CD14-positive monocyte (primary cell): ENCODE results near the gene SLC12A7. TPM values are rescaled to one million over a fixed set of nuclear protein-coding genes. Genes with fewer than 3 reads are reported as not detected.

ENCODE experiments used
- DNase-seq, 3 donors: peaks; one replicate each; pipeline ENCODE4 v3.0.0-alpha.2; 2011 to 2022
- H2AFZ ChIP-seq: 2 replicates; pipeline ENCODE4 v1.6.0; 2012; ENCODE audit warnings: mild to moderate bottlenecking, low read depth, low read length, inconsistent platforms; ENCODE audit not compliant: insufficient read depth, poor library complexity, severe bottlenecking
- H3K27ac ChIP-seq, 2 donors: 1 replicate in 1 of 2; 2 replicates in 1 of 2; pipeline ENCODE4 v1.5.1; 2012 to 2013; ENCODE audit warnings: low read length in 2 of 2, control low read depth in 1 of 2, inconsistent platforms in 1 of 2, low read depth in 1 of 2, mild to moderate bottlenecking in 1 of 2
- H3K27me3 ChIP-seq, 2 donors: one replicate each; pipeline versions ENCODE4 v1.6.0 to v1.6.1; 2011 to 2013; ENCODE audit warnings: low read length in 2 of 2; ENCODE audit not compliant: control insufficient read depth in 2 of 2, insufficient read depth in 2 of 2
- H3K36me3 ChIP-seq, 2 donors: replicated peaks in 1 of 2; 1 replicate in 1 of 2; 2 replicates in 1 of 2; pipeline versions ENCODE4 v1.5.1 to v1.6.1; 2012 to 2013; ENCODE audit warnings: low read length in 2 of 2, control low read depth in 1 of 2, inconsistent platforms in 1 of 2, mild to moderate bottlenecking in 1 of 2; ENCODE audit not compliant: insufficient read depth in 2 of 2, control insufficient read depth in 1 of 2
- H3K4me1 ChIP-seq, 2 donors: 1 replicate in 1 of 2; 2 replicates in 1 of 2; pipeline versions ENCODE4 v1.5.1 to v1.6.1; 2012 to 2013; ENCODE audit warnings: low read length in 2 of 2, control low read depth in 1 of 2, inconsistent platforms in 1 of 2, mild to moderate bottlenecking in 1 of 2, moderate library complexity in 1 of 2; ENCODE audit not compliant: insufficient read depth in 2 of 2, control insufficient read depth in 1 of 2
- H3K4me2 ChIP-seq: replicated peaks from 2 replicates; pipeline ENCODE3; 2012; ENCODE audit warnings: low read length, moderate library complexity, mild to moderate bottlenecking; ENCODE audit not compliant: poor library complexity, severe bottlenecking; ENCODE audit errors: extremely low read depth
- H3K4me3 ChIP-seq, 3 experiments: fragments of 200-600 bp in 1 of 3; sonication (generic) in 1 of 3; replicated peaks in 1 of 3; 1 replicate in 2 of 3; 2 replicates in 1 of 3; pipeline ENCODE4 v1.5.1; 2011 to 2013; ENCODE audit warnings: low read length in 3 of 3, mild to moderate bottlenecking in 3 of 3, control low read depth in 2 of 3, low read depth in 2 of 3, inconsistent platforms in 1 of 3, moderate library complexity in 1 of 3
- H3K79me2 ChIP-seq: 2 replicates; pipeline ENCODE4 v1.6.0; 2012; ENCODE audit warnings: mild to moderate bottlenecking, control low read depth, inconsistent platforms, low read length, moderate library complexity; ENCODE audit not compliant: insufficient read depth
- H3K9ac ChIP-seq: 2 replicates; pipeline ENCODE4 v1.6.0; 2017; ENCODE audit warnings: low read length, mild to moderate bottlenecking; ENCODE audit not compliant: insufficient read depth, poor library complexity, severe bottlenecking
- H3K9me3 ChIP-seq, 2 donors: replicated peaks in 1 of 2; 1 replicate in 1 of 2; 2 replicates in 1 of 2; pipeline versions ENCODE4 v1.5.1 to v1.6.1; 2012 to 2013; ENCODE audit warnings: low read length in 2 of 2, control low read depth in 1 of 2; ENCODE audit not compliant: control insufficient read depth in 1 of 2, insufficient read depth in 1 of 2
- H4K20me1 ChIP-seq: 2 replicates; pipeline ENCODE4 v1.6.0; 2012; ENCODE audit warnings: mild to moderate bottlenecking, low read length, control low read depth, moderate library complexity; ENCODE audit not compliant: insufficient read depth
- H3K27ac Mint-ChIP-seq, 7 donors: one replicate each; pipeline ENCODE4 v1.8.0; 2020; ENCODE audit warnings: mild to moderate bottlenecking in 7 of 7, mixed read lengths in 7 of 7, moderate library complexity in 6 of 7, inconsistent platforms in 2 of 7
- H3K27me3 Mint-ChIP-seq, 3 donors: one replicate each; pipeline ENCODE4 v1.8.0; 2021 to 2022; ENCODE audit warnings: low read depth in 3 of 3, mild to moderate bottlenecking in 3 of 3, mixed read lengths in 3 of 3, moderate library complexity in 3 of 3, inconsistent platforms in 1 of 3
- H3K36me3 Mint-ChIP-seq, 2 donors: one replicate each; pipeline ENCODE4 v1.8.0; 2020; ENCODE audit warnings: mixed read lengths in 2 of 2, inconsistent platforms in 1 of 2, mild to moderate bottlenecking in 1 of 2
- H3K4me1 Mint-ChIP-seq: one replicate; pipeline ENCODE4 v1.8.0; 2020; ENCODE audit warnings: mild to moderate bottlenecking, mixed read lengths
- H3K4me3 Mint-ChIP-seq, 2 donors: one replicate each; pipeline ENCODE4 v1.8.0; 2020; ENCODE audit warnings: mild to moderate bottlenecking in 2 of 2, mixed read lengths in 2 of 2, moderate library complexity in 1 of 2
- H3K9me3 Mint-ChIP-seq, 7 donors: one replicate each; pipeline ENCODE4 v1.8.0; 2020 to 2022; ENCODE audit warnings: mixed read lengths in 7 of 7, mild to moderate bottlenecking in 6 of 7, moderate library complexity in 6 of 7, inconsistent platforms in 2 of 7
- WGBS: methylation state at CpG from one replicate; pipeline ENCODE4 v1.1.5; 2013; ENCODE audit warnings: missing lambda C conversion rate; ENCODE audit not compliant: insufficient coverage; 5-methylcytosine and 5-hydroxymethylcytosine counted together
- intact Hi-C, 2 donors: fragments of 100-400 bp; cut with micrococcal nuclease; formaldehyde crosslinking; loops; one replicate each; pipeline versions ENCODE4 v1.15.0 to v1.15.1; 2023
- polyA plus RNA-seq, 3 donors: library from polyadenylated mRNA; depleted of rRNA in 1 of 3; unstranded in 2 of 3; stranded (reverse) in 1 of 3; fragments of 300-500 nt in 2 of 3; fragments of >200 nt in 1 of 3; fragmentation: Illumina TruSeq in 2 of 3; gene quantifications; 1 replicate in 2 of 3; 2 replicates in 1 of 3; pipeline ENCODE4 v1.2.3, GENCODE V29; 2012 to 2021
- TF ChIP-seq, protein P1 (sequence below): fragments of 200-600 bp; IDR thresholded peaks from one replicate; pipeline ENCODE4 v1.8.0; 2022; ENCODE audit warnings: antibody characterized with exemption, mild to moderate bottlenecking

SLC12A7 gene
- polyA plus RNA-seq, 3 donors = 8.2 to 31.2 (median 12.5) TPM

DNA sequence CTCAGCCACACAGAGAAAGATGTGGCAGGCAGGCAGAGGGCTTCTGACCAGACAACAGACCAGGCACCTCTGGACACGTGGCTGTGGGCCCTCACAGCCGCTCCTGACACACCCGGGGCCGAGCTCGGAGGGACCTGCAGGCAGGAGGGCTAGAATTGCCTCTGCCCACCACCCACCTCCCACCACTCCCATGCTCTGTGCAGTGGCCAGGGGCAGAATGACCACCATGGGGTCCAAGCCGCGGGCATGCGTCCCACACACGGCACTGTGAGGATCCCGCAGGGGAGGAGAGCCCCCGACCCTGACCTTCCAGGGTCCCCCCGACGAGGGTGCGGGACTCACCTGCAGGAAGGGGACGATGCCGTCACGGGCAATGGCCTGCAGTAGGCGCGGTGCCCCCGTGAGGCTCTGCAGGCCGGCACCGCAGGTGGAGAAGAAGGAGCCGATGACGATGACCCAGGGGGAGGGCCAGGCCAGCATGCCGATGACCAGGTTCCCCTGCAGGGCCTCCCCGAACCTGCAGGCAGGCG is 34.3 kb downstream of the SLC12A7 start:
- H3K4me3 Mint-ChIP-seq = no peak overlapping the region
- peaks cover 0 to 4% (median 0%) of the 10 kb centered on the region in 7 donors for H3K9me3 Mint-ChIP-seq
- peaks cover 34 to 53% of the 10 kb centered on the region in 2 donors for H3K36me3 Mint-ChIP-seq
- DNase-seq = no peak
- H4K20me1 ChIP-seq = peaks cover 12% of the 10 kb centered on the region
- peaks cover 27 to 40% of the 10 kb centered on the region in 2 donors for H3K36me3 ChIP-seq
- TF ChIP-seq, protein P1, sequence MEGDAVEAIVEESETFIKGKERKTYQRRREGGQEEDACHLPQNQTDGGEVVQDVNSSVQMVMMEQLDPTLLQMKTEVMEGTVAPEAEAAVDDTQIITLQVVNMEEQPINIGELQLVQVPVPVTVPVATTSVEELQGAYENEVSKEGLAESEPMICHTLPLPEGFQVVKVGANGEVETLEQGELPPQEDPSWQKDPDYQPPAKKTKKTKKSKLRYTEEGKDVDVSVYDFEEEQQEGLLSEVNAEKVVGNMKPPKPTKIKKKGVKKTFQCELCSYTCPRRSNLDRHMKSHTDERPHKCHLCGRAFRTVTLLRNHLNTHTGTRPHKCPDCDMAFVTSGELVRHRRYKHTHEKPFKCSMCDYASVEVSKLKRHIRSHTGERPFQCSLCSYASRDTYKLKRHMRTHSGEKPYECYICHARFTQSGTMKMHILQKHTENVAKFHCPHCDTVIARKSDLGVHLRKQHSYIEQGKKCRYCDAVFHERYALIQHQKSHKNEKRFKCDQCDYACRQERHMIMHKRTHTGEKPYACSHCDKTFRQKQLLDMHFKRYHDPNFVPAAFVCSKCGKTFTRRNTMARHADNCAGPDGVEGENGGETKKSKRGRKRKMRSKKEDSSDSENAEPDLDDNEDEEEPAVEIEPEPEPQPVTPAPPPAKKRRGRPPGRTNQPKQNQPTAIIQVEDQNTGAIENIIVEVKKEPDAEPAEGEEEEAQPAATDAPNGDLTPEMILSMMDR = no peak
- peaks cover 0 to 2% (median 0%) of the 10 kb centered on the region in 3 donors for H3K27me3 Mint-ChIP-seq
- no peaks in the 10 kb centered on the region for H3K9me3 ChIP-seq
- no peak overlapping the region for H3K4me2 ChIP-seq
- H3K27ac ChIP-seq = no peak overlapping the region
- H3K79me2 ChIP-seq = no peaks in the 10 kb centered on the region
- no peaks in the 10 kb centered on the region for H3K4me1 Mint-ChIP-seq
- H3K9ac ChIP-seq = no peak overlapping the region
- no peak overlapping the region for H2AFZ ChIP-seq
- intact Hi-C loops = no loop called here
- H3K27me3 ChIP-seq = no peaks in the 10 kb centered on the region
- H3K4me3 ChIP-seq = no peak overlapping the region
- no peaks in the 10 kb centered on the region for H3K4me1 ChIP-seq
- 96% methylated on average over 24 of the region's 27 CpGs for WGBS
- no peak overlapping the region for H3K27ac Mint-ChIP-seq

DNA sequence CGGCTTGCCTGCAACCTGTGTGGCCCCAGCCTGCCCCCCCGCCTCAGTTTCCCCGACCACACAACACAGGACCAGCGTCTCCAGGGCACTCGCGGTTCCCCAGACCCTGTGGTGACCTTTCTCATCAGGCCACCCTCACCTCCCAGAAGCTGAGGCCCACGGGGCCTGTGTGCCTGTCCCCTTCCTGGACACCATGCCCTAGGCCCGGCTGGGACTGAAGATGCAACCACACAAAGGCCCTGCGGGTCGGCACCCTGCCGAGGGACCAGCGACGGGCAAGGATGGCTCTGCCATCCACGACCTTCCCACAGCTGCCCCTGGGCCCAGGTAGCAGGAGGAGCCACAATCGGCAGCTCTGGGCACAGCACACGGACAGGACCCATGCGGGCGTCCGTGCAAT is 34.8 kb downstream of the SLC12A7 start:
- Mint-ChIP-seq H3K4me3 (no peak overlapping the region), H3K4me1 (no peaks in the 10 kb centered on the region), H3K27ac (no peak overlapping the region), H3K9me3 (peaks cover 0 to 4% (median 0%) of the 10 kb centered on the region in 7 donors), H3K27me3 (peaks cover 0 to 2% (median 0%) of the 10 kb centered on the region in 3 donors), H3K36me3 (peaks cover 34 to 53% of the 10 kb centered on the region in 2 donors)
- Histone ChIP-seq H3K4me3 (no peak overlapping the region), H3K9me3 (no peaks in the 10 kb centered on the region), H2AFZ (no peak overlapping the region), H3K27me3 (no peaks in the 10 kb centered on the region), H3K4me1 (no peaks in the 10 kb centered on the region), H3K36me3 (peaks cover 27 to 40% of the 10 kb centered on the region in 2 donors), H3K79me2 (no peaks in the 10 kb centered on the region), H4K20me1 (peaks cover 12% of the 10 kb centered on the region), H3K4me2 (no peak overlapping the region), H3K9ac (no peak overlapping the region), H3K27ac (no peak overlapping the region)
- WGBS = 99% methylated on average over 18 of the region's 19 CpGs
- TF ChIP-seq, protein P1 = no peak
- intact Hi-C loops = no loop called here
- no peak for DNase-seq
